ENCODE measurements around the gene KDM4B. TPM values are rescaled to one million over a fixed set of nuclear protein-coding genes. Genes with fewer than 3 reads are reported as not detected.

The KDM4B gene
- total and polyA plus RNA-seq, 2 of the 8 experiments (the other 6 are each of a cell fraction or from before 2014, with no cell fraction given): 12.0 to 31.9 TPM

- TF ChIP-seq CHD7 (IDR thresholded peaks at IDR 0.05; ENCODE audit: insufficient replicate concordance, low read length) (no peak), SIN3A (conservative IDR thresholded peaks at IDR 0.05 in 1 of 2, IDR thresholded peaks at IDR 0.05 in 1 of 2; ENCODE audit: low read depth in 1 of 2, low read length in 2 of 2) (no peak), BRCA1 (IDR thresholded peaks at IDR 0.05; ENCODE audit: low read depth, low read length) (no peak), SP2 (IDR thresholded peaks at IDR 0.05; ENCODE audit: low read length) (no peak), ZNF274 (IDR thresholded peaks at IDR 0.05; ENCODE audit: borderline replicate concordance, extremely low read depth, low read length) (no peak), HDAC6 (IDR thresholded peaks at IDR 0.05; ENCODE audit: low read depth, low read length) (no peak), TAF7 (optimal IDR thresholded peaks at IDR 0.05; ENCODE audit: borderline replicate concordance, low read depth, low read length) (no peak), POLR2AphosphoS5 (IDR thresholded peaks at IDR 0.05; ENCODE audit: low read depth, low read length) (no peak), NRF1 (IDR thresholded peaks at IDR 0.05; ENCODE audit: low read depth, low read length) (no peak), EP300 (IDR thresholded peaks at IDR 0.05; ENCODE audit: borderline replicate concordance in 1 of 2, low read depth in 2 of 2, low read length in 2 of 2) (no peak), RXRA (IDR thresholded peaks at IDR 0.05; ENCODE audit: insufficient read depth, low read depth, low read length) (no peak), JUN (IDR thresholded peaks at IDR 0.05; ENCODE audit: low read depth, low read length) (no peak)
Measured at GRCh38 chr19:5149508-5149907, 180.6 kb downstream of the KDM4B start (continued).
